ENCODE measurements around the gene CCDC50.

The CCDC50 gene

DNA sequence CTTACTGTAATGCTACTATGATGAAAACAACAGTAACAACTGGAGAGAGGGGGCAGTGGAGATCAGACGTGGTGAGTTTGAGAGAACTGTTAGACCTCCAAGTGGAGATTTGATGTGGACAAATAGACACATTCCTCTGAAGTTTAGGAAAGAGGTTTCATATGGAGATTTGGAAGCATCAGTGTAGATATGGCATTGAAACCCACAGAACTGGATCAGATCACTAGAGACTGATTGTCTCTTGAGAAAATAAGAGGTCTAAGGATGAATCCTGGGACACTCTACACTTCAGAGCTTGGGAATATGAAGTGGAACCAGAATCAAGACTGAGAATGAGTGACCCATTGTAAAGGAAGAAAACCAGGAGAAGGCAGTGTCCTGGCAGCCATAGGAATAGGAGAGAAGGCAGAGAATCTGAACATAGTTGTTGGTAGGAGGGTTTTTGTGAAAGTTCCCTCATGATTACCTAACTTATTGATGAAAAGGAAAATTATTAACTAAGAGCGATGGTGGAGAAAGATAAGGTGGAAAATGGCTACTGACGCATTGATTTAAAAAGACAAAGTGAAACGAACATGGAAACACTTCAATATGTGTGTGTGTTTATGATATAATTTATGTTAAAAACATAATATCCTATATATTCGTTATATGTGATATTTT, 102.1 kb downstream of the CCDC50 start:
- no peak for DNase-seq

DNA sequence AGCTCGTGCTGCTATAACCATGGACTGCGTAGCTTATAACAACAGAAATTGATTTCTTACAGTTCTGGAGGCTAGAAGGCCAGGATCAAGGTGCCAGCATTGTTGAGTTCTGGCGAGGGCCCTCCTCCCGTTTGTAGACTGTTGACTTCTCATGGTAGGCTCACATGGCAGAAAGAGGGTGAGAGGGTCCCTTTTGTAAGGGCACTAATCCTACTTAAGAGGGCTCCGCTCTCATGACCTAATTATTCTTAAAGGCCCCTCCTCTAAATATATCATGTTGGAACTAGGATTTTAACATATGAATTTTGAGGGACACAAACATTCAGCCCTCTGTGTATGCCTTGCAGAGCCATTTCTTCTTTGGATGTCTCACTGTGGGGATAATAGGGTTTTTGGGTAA, 103.0 kb downstream of the CCDC50 start:
- no peak for DNase-seq

DNA sequence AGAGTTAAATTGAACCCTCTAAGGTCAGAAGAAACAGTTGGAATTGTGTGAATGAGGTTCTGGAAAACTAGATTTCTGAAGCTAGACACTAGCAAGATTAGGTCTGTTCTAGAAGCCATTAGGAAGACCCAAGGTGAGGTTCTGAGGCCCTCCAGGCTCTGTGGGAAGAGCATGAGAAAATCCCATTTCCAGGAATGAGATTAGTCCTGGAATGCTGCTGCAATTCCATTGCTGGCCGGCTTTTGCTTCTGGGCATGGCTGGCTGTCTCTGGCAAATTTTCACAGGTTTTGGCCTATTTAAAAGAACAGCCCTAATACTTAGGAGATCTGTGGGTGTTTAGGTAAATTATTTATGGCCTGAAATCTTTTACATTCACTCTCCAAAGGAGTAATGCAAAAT, 104.8 kb downstream of the CCDC50 start:
- no peak for DNase-seq

DNA sequence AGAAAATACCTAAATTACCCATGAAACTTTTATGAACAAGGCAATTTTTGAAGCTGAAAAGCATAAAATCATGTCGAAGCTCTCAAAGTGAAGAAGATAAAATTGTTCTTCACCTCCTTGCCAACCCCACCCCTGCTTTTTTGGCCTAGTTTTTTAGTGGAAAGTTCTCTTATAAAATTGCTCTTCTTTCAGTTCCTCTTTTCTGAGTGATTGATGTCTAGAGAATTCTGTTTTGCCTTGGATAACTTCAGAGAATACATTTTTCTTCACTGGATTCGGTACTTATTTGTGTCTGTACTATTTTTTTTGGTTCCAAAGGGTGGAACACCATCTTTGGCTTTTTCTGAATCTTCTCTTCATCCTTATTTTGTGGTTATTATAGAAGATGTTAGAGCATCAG, 106.8 kb downstream of the CCDC50 start:
- no peak for DNase-seq

DNA sequence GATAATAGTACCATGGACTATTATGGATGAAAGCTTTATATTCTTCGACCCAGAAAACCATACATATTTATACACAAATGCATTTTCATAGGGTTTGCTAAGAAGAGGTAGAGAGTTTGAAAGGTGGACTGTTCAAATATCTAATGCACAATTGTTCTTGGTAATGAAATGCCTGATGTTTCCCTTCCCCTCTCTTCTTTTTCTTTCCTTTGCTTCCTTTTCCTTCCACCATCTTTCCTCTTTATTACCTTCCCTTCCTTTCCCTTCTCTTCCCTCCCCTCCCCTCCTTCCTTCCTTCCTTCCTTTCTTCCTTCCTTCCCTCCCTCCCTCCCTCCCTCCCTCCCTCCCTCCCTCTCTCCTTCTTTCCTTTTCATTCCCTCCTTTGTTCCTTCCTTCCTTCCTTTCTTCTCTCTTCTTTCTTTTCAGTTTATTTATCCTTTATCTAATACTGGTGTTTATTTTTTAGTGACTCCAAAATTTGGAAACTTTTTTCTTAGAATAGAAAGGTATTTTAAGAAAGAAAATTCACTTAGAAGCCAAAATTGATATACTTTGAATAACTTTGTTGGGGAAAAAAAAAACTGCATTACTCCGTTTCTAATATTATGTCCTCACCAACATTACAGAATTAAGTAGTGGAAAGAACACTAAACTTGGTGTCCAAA, 109.1 kb downstream of the CCDC50 start:
- no peak for DNase-seq

DNA sequence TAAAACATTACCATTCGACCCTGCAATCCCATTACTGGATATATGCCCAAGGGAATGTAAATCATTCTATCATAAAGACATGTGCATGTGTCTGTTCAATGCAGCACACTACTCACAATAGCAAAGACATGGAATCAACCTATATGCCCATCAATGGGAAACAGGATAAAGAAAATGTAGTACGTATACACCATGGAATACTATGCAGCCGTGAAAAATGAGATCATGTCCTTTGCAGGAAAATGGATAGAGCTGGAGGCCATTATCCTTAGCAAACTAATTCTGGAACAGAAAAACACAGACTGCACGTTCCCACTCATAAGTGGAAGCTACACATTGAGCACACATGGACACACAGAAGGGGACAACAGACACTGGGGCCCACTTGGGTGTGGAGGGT, 111.3 kb downstream of the CCDC50 start:
- DNase-seq, result no peak

GRCh38 chr3:191441687-191442086, 112.5 kb downstream of the CCDC50 start:
- DNase-seq, result no peak

DNA sequence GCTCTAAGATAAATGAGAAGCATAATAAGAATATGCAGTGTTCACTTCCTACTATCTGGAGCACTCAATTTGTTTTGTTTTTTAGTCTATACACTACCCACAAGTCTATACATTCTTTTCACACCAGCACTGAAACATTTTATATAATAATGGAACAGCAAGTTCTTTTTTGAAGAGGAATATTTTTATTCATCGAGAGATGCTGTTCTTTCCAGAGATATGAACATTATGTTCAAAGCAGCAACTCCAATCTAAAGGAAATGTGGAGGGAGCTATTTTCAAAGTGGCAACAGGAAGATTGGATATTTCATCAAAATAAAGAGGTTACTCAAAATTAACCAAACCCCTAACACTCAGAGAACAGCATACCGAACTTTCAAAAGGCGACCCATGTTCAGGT, 115.4 kb downstream of the CCDC50 start:
- DNase-seq, result no peak
